Tibial artery (tissue), 4 donors: ENCODE data around the gene SYNGR2.

Experiments used
- DNase-seq, 2 donors: peaks; one replicate each; pipeline ENCODE4 v3.0.0-alpha.2; 2019
- H3K27ac ChIP-seq, 2 donors: fragments of 200-600 bp; sonication (generic) in 1 of 2; 1 replicate in 1 of 2; 2 replicates in 1 of 2; pipeline ENCODE4 v1.5.1; 2018 to 2019; ENCODE audit warnings: mild to moderate bottlenecking in 1 of 2
- H3K27me3 ChIP-seq, 2 donors: fragments of 200-600 bp; sonication (generic) in 1 of 2; one replicate each; pipeline versions ENCODE4 v1.5.1 to v1.6.0; 2016 to 2019
- H3K36me3 ChIP-seq, 3 donors: fragments of 200-600 bp; sonication (generic) in 2 of 3; one replicate each; pipeline ENCODE4 v1.5.1; 2016 to 2019; ENCODE audit warnings: mild to moderate bottlenecking in 2 of 3
- H3K4me1 ChIP-seq, 4 donors: fragments of 200-600 bp; sonication (generic) in 2 of 4; 1 replicate in 3 of 4; 2 replicates in 1 of 4; pipeline ENCODE4 v1.5.1; 2016 to 2019
- H3K4me3 ChIP-seq, 2 donors: fragments of 200-600 bp; sonication (generic) in 1 of 2; 1 replicate in 1 of 2; 2 replicates in 1 of 2; pipeline ENCODE4 v1.5.1; 2018 to 2019; ENCODE audit warnings: mild to moderate bottlenecking in 2 of 2
- H3K9me3 ChIP-seq, 3 donors: fragments of 200-600 bp; sonication (generic) in 1 of 3; one replicate each; pipeline ENCODE4 v1.5.1; 2016 to 2019
- intact Hi-C: fragments of 100-400 bp; cut with DNase I; formaldehyde crosslinking; loops from one replicate; pipeline ENCODE4 v1.15.0; 2023; ENCODE audit warnings: low total_unique reads
- TF ChIP-seq, protein P1 (sequence below), 2 experiments: fragments of 200-600 bp in 1 of 2; fragments of 450-650 bp in 1 of 2; IDR thresholded peaks; one replicate each; pipeline ENCODE4 v1.5.1; 2017 to 2019; ENCODE audit warnings: antibody characterized with exemption in 2 of 2, mild to moderate bottlenecking in 1 of 2, moderate library complexity in 1 of 2

SYNGR2 gene

DNA sequence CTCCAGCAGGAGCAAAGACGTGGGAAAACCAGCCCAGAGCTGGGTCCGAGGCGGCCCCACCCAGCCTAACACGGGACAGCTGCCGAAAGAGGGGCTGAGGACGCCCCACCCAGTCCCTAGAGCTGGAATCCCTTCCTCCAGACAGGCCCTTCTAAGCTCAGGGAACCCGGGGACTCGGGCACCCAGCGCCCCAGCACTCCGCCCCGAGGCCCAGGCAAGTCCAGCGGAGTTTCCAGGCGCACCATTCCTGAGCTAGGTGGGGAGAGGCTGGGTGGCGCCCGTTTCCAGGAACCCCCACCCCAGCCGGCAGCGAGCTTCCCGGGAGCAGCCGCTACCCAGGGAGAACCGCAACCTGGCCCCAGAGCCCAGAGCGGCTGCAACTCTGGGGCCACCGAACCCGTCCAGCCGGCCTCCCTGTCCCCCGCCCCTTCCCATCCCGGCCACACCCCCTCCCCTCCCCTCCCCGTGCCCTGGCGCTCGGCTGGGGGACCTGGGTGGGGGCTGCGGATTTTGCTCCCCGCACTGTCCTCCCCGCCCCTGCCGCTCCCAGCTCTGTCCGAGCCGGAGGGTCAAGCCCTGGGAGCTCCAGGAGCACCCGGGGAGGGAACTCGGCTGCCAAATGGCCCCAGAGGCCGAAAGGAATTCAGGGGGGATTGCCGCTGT lies 40.4 kb upstream of the SYNGR2 start:
- H3K27ac ChIP-seq, result no peak overlapping the region
- TF ChIP-seq, protein P1, sequence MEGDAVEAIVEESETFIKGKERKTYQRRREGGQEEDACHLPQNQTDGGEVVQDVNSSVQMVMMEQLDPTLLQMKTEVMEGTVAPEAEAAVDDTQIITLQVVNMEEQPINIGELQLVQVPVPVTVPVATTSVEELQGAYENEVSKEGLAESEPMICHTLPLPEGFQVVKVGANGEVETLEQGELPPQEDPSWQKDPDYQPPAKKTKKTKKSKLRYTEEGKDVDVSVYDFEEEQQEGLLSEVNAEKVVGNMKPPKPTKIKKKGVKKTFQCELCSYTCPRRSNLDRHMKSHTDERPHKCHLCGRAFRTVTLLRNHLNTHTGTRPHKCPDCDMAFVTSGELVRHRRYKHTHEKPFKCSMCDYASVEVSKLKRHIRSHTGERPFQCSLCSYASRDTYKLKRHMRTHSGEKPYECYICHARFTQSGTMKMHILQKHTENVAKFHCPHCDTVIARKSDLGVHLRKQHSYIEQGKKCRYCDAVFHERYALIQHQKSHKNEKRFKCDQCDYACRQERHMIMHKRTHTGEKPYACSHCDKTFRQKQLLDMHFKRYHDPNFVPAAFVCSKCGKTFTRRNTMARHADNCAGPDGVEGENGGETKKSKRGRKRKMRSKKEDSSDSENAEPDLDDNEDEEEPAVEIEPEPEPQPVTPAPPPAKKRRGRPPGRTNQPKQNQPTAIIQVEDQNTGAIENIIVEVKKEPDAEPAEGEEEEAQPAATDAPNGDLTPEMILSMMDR (IDR thresholded peaks at IDR 0.05), result no peak
- no peak for DNase-seq
- intact Hi-C loops, result no loop called here
- no peaks in the 10 kb centered on the region for H3K9me3 ChIP-seq
- H3K4me3 ChIP-seq, result peak overlapping the region; percentile 42 to 59
- H3K4me1 ChIP-seq, result peaks cover 0 to 71% (median 56%) of the 10 kb centered on the region in 4 donors
- H3K36me3 ChIP-seq, result peaks cover 0 to 18% (median 0%) of the 10 kb centered on the region in 3 donors
- H3K27me3 ChIP-seq, result peaks cover 0 to 94% of the 10 kb centered on the region in 2 donors

- peaks cover 0 to 17% (median 0%) of the 10 kb centered on the region in 3 donors for H3K36me3 ChIP-seq
- no peak for DNase-seq
- intact Hi-C loops, result no loop called here
- H3K4me1 ChIP-seq, result peaks cover 0 to 71% (median 56%) of the 10 kb centered on the region in 4 donors
- H3K27ac ChIP-seq, result no peak within 1 kb of the TSS
- H3K9me3 ChIP-seq, result no peaks in the 10 kb centered on the region
- H3K4me3 ChIP-seq, result peak within 1 kb of the TSS; percentile 42 to 59
- H3K27me3 ChIP-seq, result peaks cover 0 to 93% of the 10 kb centered on the region in 2 donors
- TF ChIP-seq, protein P1 (IDR thresholded peaks at IDR 0.05), result no peak
Measured at GRCh38 chr17:78128551-78129350, 39.6 kb upstream of the SYNGR2 start, which contains the start of gene TMC6. TSS of gene TMC6 (minus strand) at chr17:78128755. CDS start at chr17:78126832, 1,923 bp downstream.

GRCh38 chr17:78129351-78130089 lies 38.9 kb upstream of the SYNGR2 start:
- intact Hi-C loops, result no loop called here
- Histone ChIP-seq H3K4me3 (no peak overlapping the region), H3K4me1 (peaks cover 0 to 69% (median 55%) of the 10 kb centered on the region in 4 donors), H3K27me3 (peaks cover 0 to 91% of the 10 kb centered on the region in 2 donors), H3K9me3 (no peaks in the 10 kb centered on the region), H3K36me3 (peaks cover 0 to 10% (median 0%) of the 10 kb centered on the region in 3 donors), H3K27ac (no peak overlapping the region)
- no peak for DNase-seq
- TF ChIP-seq, protein P1 (IDR thresholded peaks at IDR 0.05), result no peak

DNA sequence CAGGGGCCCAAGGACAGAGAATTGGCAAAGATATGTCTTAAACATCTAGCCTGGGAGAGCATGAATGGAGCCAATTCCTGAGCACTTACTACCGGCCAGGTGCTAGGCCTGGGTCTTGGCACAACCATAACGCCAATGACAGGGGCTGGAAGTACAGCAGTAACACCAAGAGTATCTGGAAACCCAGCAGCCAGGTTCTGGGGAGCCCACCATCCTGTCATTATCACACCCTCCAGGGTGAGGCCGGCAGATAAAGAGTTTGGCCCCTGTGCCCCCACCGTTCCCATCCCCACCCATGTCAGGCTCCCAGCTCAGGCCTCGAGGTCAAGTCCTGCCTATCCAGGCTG lies 38.3 kb upstream of the SYNGR2 start:
- no peak overlapping the region for H3K27ac ChIP-seq
- no peaks in the 10 kb centered on the region for H3K9me3 ChIP-seq
- TF ChIP-seq, protein P1 (IDR thresholded peaks at IDR 0.05), result no peak
- H3K27me3 ChIP-seq, result peaks cover 0 to 88% of the 10 kb centered on the region in 2 donors
- no peak for DNase-seq
- H3K4me3 ChIP-seq, result no peak overlapping the region
- peaks cover 0 to 7% (median 0%) of the 10 kb centered on the region in 3 donors for H3K36me3 ChIP-seq
- intact Hi-C loops, result no loop called here
- peaks cover 0 to 63% (median 52%) of the 10 kb centered on the region in 4 donors for H3K4me1 ChIP-seq

- intact Hi-C loops, result no loop called here
Measured at GRCh38 chr17:78130437-78131101, 37.8 kb upstream of the SYNGR2 start, which contains the start of gene TMC8. TSS of gene TMC8 (plus strand) at chr17:78130771. CDS start at chr17:78131589, 818 bp downstream.

More at GRCh38 chr17:78130437-78131101, 37.8 kb upstream of the SYNGR2 start, which contains the start of gene TMC8:
- peaks cover 0 to 59% (median 48%) of the 10 kb centered on the region in 4 donors for H3K4me1 ChIP-seq
- peak in 1 of 2 donors; percentile 52 for DNase-seq
- peaks cover 0 to 85% of the 10 kb centered on the region in 2 donors for H3K27me3 ChIP-seq
- TF ChIP-seq, protein P1 (IDR thresholded peaks at IDR 0.05), result no peak
- H3K9me3 ChIP-seq, result no peaks in the 10 kb centered on the region
- H3K36me3 ChIP-seq, result peaks cover 0 to 2% (median 0%) of the 10 kb centered on the region in 3 donors
- H3K4me3 ChIP-seq, result peak within 1 kb of the TSS; percentile 25 to 28
- no peak within 1 kb of the TSS for H3K27ac ChIP-seq
